ENCODE measurements around the gene CLN6.

Gene CLN6

GRCh38 chr15:68192804-68193486, 36.6 kb downstream of the CLN6 start:
- Histone ChIP-seq H3K4me3 (no peak overlapping the region), H3K27ac (no peak overlapping the region)
- DNase-seq (ENCODE audit: low spot score) = peak; percentile 22
- no peak for TF ChIP-seq CTCF (IDR thresholded peaks at IDR 0.05)

DNA sequence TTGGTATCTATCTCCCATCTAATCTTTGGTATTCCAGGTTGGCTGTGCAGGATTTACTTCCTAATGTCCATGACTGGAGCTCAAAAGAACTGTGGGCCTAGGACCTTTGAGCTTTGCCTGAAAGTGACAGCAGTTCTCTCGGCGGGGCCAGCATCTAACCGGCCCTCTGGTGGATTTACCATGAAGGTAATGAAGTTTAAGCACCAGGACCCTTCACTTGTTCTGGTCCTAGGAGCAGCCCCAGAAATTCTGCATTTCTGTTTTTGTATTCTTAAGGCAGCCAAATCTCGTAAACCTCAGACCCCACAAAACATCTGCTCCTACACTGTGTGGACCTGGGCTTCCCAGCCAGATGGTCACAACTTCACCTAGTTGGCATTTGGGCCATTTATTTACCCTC, 37.4 kb downstream of the CLN6 start:
- Histone ChIP-seq H3K27ac (no peak overlapping the region), H3K4me3 (no peak overlapping the region)
- no peak for TF ChIP-seq CTCF (IDR thresholded peaks at IDR 0.05)
- no peak for DNase-seq (ENCODE audit: low spot score)

DNA sequence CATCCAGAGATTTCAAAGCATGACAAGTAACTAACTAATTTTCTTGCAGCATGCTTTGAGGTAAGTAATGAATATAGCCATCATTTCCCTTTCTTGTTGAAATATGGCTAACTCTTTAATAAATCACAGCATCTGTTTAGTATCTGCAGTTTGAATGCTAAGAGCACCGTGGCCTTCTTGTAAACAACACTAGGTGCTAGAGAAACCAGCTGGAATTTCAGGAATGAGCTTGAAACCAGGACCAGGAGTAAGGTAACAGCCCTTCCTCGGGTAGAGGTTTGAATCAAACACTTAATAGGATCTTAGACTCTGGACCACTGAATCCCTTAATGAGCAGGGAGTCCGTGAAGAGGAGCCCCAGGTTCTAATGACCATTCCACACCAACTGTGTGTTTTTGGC, 38.0 kb downstream of the CLN6 start:
- Histone ChIP-seq H3K27ac (no peak overlapping the region), H3K4me3 (no peak overlapping the region)
- DNase-seq (ENCODE audit: low spot score) = no peak
- TF ChIP-seq CTCF (IDR thresholded peaks at IDR 0.05) = no peak

GRCh38 chr15:68190048-68190447, 39.5 kb downstream of the CLN6 start:
- no peak for TF ChIP-seq CTCF (IDR thresholded peaks at IDR 0.05)
- Histone ChIP-seq H3K4me3 (no peak overlapping the region), H3K27ac (no peak overlapping the region)
- no peak for DNase-seq (ENCODE audit: low spot score)

- Histone ChIP-seq H3K4me3 (no peak overlapping the region), H3K27ac (peak overlapping the region; percentile 58 to 61)
- no peak for TF ChIP-seq CTCF (IDR thresholded peaks at IDR 0.05)
- DNase-seq (ENCODE audit: low spot score) = no peak
Observed at GRCh38 chr15:68188647-68189046, 40.9 kb downstream of the CLN6 start.

DNA sequence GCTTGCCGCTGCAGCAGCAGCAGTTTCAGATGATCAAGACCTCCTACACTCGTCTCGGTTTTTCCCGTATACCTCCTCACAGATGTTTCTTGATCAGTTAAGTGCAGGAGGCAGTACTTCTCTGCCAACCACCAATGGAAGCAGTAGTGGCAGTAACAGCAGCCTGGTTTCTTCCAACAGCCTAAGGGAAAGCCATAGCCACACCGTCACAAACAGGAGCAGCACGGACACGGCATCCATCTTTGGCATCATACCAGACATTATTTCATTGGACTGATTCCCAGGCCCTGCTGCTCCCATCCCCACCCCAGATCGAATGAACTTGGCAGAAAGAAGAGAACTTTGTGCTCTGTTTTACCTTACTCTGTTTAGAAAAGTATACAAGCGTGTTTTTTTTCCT, 42.0 kb downstream of the CLN6 start:
- Histone ChIP-seq H3K27ac (peak overlapping the region; percentile 58 to 78), H3K4me3 (no peak overlapping the region)
- no peak for TF ChIP-seq CTCF (IDR thresholded peaks at IDR 0.05)
- DNase-seq (ENCODE audit: low spot score) = no peak

DNA sequence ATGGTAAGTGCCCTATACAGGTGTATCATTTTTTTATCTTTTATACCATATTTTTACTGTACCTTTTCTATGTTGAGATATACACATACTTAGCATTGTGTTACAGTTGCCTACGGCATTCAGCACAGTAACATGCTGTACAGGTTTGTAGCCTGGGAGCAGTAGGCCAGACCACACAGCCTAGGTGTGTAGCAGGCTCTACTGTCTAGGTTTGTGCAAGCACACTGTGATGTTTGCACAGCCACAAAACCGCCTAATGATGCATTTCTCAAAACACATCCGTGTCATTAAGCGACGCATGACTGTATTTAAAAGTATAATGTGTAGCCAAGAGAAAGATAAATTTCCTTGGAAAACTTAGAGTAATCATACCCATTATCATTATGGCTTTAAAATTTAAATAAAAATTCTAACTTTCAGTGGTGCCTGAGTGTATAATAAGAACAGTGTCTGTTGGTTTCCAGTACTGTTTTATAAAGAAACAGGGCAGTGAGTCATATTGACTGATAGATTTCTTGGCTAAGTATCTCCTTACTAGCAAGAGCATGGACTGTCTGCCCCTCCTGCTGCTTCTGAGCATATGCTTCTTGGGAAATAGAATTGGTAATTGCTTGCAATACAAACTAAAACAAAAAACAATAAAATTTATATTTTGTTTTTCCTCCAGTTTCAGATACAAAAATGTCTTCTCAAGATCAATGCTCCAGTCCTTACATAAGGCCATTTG, 42.7 kb downstream of the CLN6 start:
- H3K4me3 ChIP-seq = no peak overlapping the region
- peak overlapping the region; percentile 58 to 78 for H3K27ac ChIP-seq
- DNase-seq (ENCODE audit: low spot score) = no peak
- no peak for TF ChIP-seq CTCF (IDR thresholded peaks at IDR 0.05)
